Measurements from ENCODE around the gene FGD3. TPM values are rescaled to one million over a fixed set of nuclear protein-coding genes. Genes with fewer than 3 reads are reported as not detected.

Gene FGD3
- total RNA-seq, 2 donors from 2014 or later: 70.6 to 80.2 TPM

DNA sequence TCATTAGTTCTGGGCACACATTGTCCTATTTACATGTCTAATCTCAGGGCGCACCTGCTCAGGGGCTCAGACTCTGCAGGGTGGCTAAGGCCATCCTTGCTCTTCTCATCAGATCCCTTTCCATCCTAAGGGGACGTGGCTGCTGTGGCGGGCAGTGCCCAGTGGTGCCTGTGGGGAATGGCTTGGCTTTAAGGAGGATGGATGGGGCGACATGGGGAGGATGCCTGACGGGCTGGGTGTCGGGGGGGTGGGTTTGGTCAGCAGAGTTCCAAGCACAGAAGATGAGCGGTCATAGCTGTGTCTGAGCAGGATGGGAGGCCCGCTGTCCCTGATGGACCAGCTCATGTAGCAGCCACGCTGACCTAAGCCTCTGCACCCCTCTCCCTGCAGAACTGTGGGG lies 70.3 kb downstream of the FGD3 start:
- no peak for ATAC-seq (replicated peaks)
- Mint-ChIP-seq H3K27ac (no peak overlapping the region), H3K4me3 (no peak overlapping the region), H3K27me3 (no peaks in the 10 kb centered on the region), H3K9me3 (no peaks in the 10 kb centered on the region), H3K4me1 (peaks cover 6% of the 10 kb centered on the region), H3K36me3 (ENCODE audit: low read depth) (peaks cover 90% of the 10 kb centered on the region)

DNA sequence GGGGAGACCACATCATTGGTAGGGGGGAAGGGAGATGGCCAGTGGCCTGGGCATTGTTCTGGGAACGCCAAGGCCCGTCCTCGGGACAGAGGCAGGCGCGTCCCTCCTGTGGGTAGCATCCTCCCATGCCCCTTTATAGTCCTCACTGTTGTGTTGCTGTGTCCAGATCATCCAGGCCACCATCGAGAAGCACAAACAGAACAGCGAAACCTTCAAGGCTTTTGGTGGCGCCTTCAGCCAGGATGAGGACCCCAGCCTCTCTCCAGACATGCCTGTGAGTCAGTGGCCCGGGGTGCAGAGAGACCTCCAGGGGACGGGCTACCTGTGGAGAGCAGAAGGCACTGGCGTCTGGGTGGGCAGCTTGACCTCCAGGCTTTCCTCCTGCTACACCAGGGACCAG lies 72.8 kb downstream of the FGD3 start:
- H3K4me3 Mint-ChIP-seq: no peak overlapping the region
- H3K27ac Mint-ChIP-seq: peak overlapping the region; percentile 22
- H3K27me3 Mint-ChIP-seq: no peaks in the 10 kb centered on the region
- H3K9me3 Mint-ChIP-seq: no peaks in the 10 kb centered on the region
- ATAC-seq (replicated peaks): no peak
- peaks cover 89% of the 10 kb centered on the region for H3K36me3 Mint-ChIP-seq (ENCODE audit: low read depth)
- H3K4me1 Mint-ChIP-seq: peaks cover 12% of the 10 kb centered on the region

GRCh38 chr9:93020771-93021670 lies 73.7 kb downstream of the FGD3 start:
- H3K27me3 Mint-ChIP-seq: no peaks in the 10 kb centered on the region
- peaks cover 85% of the 10 kb centered on the region for H3K36me3 Mint-ChIP-seq (ENCODE audit: low read depth)
- H3K9me3 Mint-ChIP-seq: no peaks in the 10 kb centered on the region
- peak; percentile 91 for ATAC-seq (replicated peaks)
- peak overlapping the region; percentile 66 for H3K27ac Mint-ChIP-seq
- H3K4me1 Mint-ChIP-seq: peaks cover 16% of the 10 kb centered on the region
- H3K4me3 Mint-ChIP-seq: no peak overlapping the region

- no peak for ATAC-seq (replicated peaks)
- H3K36me3 Mint-ChIP-seq (ENCODE audit: low read depth): peaks cover 77% of the 10 kb centered on the region
- no peak overlapping the region for H3K4me3 Mint-ChIP-seq
- H3K9me3 Mint-ChIP-seq: no peaks in the 10 kb centered on the region
- no peaks in the 10 kb centered on the region for H3K27me3 Mint-ChIP-seq
- H3K27ac Mint-ChIP-seq: peak overlapping the region; percentile 66
- peaks cover 16% of the 10 kb centered on the region for H3K4me1 Mint-ChIP-seq
Observed at GRCh38 chr9:93022066-93022465, 74.7 kb downstream of the FGD3 start.

DNA sequence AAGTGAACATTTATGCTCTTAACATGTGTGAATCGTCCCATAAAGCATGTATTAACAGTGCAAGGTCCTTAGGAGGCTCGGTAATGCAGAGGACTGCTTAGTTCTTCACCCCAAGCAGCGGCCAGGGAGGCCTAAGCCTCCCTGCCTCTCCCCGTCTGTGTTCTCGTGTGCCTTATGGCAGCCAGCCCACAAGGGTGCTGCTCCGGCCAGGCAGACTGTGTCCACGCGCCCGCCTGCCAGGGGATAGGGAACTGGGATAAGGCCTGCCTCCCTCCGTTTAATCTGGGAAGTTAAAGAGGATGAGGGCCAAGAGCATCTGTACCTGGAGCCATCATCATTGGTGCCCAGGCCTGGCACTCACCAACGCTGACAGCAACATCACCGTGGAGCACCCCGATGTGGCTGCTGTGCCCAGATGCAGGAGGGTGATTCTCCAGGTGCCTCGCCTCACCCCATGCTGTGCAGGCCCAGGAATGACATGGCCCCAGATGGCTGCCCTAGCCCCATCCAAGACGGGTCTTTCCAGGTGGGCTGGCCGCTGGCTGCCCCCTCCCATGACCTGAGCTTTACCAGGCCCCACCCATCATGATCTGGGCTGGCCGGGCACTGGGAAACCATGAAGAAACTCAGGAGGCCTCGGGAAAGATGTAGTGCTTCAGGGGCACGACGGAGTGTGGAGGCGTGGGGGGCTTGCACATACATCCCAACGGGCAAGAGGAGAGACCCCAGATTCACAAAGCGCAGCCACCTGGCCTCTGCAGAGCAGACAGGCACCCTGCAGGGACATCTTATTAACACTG lies 75.6 kb downstream of the FGD3 start:
- H3K36me3 Mint-ChIP-seq (ENCODE audit: low read depth): peaks cover 77% of the 10 kb centered on the region
- ATAC-seq (replicated peaks): no peak
- H3K27me3 Mint-ChIP-seq: no peaks in the 10 kb centered on the region
- H3K4me3 Mint-ChIP-seq: no peak overlapping the region
- H3K27ac Mint-ChIP-seq: peak overlapping the region; percentile 66
- H3K4me1 Mint-ChIP-seq: peaks cover 23% of the 10 kb centered on the region
- H3K9me3 Mint-ChIP-seq: no peaks in the 10 kb centered on the region

- H3K27ac Mint-ChIP-seq: no peak overlapping the region
- no peak overlapping the region for H3K4me3 Mint-ChIP-seq
- no peaks in the 10 kb centered on the region for H3K27me3 Mint-ChIP-seq
- no peak for ATAC-seq (replicated peaks)
- H3K4me1 Mint-ChIP-seq: peaks cover 27% of the 10 kb centered on the region
- H3K36me3 Mint-ChIP-seq (ENCODE audit: low read depth): peaks cover 77% of the 10 kb centered on the region
- no peaks in the 10 kb centered on the region for H3K9me3 Mint-ChIP-seq
Observed at GRCh38 chr9:93023521-93023815, 76.1 kb downstream of the FGD3 start.

DNA sequence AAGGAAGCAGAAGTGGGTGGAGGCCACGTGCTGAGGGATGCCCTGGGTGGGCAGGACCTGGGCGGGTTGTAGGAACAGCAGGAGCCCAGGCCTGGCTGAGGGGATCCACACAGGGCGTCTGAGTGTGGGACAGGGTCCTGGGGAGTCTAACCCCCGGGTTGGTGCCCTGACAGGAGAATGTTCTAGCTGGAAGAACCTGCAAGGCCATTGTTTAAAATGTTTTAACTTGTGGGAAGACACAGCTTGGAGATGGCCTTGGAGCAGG lies 77.3 kb downstream of the FGD3 start:
- peaks cover 73% of the 10 kb centered on the region for H3K36me3 Mint-ChIP-seq (ENCODE audit: low read depth)
- no peaks in the 10 kb centered on the region for H3K9me3 Mint-ChIP-seq
- H3K27me3 Mint-ChIP-seq: no peaks in the 10 kb centered on the region
- no peak for ATAC-seq (replicated peaks)
- H3K27ac Mint-ChIP-seq: peak overlapping the region; percentile 92
- H3K4me3 Mint-ChIP-seq: peak overlapping the region; percentile 27
- H3K4me1 Mint-ChIP-seq: peaks cover 26% of the 10 kb centered on the region

GRCh38 chr9:93024986-93025630 lies 77.8 kb downstream of the FGD3 start:
- Mint-ChIP-seq H3K9me3 (no peaks in the 10 kb centered on the region), H3K4me1 (peaks cover 28% of the 10 kb centered on the region), H3K4me3 (no peak overlapping the region), H3K36me3 (ENCODE audit: low read depth) (peaks cover 76% of the 10 kb centered on the region), H3K27ac (peak overlapping the region; percentile 92), H3K27me3 (no peaks in the 10 kb centered on the region)
- ATAC-seq (replicated peaks): no peak

GRCh38 chr9:93025736-93026135 lies 78.4 kb downstream of the FGD3 start:
- no peaks in the 10 kb centered on the region for H3K27me3 Mint-ChIP-seq
- peaks cover 31% of the 10 kb centered on the region for H3K4me1 Mint-ChIP-seq
- no peaks in the 10 kb centered on the region for H3K9me3 Mint-ChIP-seq
- peaks cover 81% of the 10 kb centered on the region for H3K36me3 Mint-ChIP-seq (ENCODE audit: low read depth)
- no peak overlapping the region for H3K4me3 Mint-ChIP-seq
- H3K27ac Mint-ChIP-seq: no peak overlapping the region
- ATAC-seq (replicated peaks): no peak

- no peaks in the 10 kb centered on the region for H3K27me3 Mint-ChIP-seq
- H3K36me3 Mint-ChIP-seq (ENCODE audit: low read depth): peaks cover 81% of the 10 kb centered on the region
- no peak for ATAC-seq (replicated peaks)
- H3K9me3 Mint-ChIP-seq: no peaks in the 10 kb centered on the region
- H3K4me3 Mint-ChIP-seq: no peak overlapping the region
- peak overlapping the region; percentile 97 for H3K27ac Mint-ChIP-seq
- H3K4me1 Mint-ChIP-seq: peaks cover 35% of the 10 kb centered on the region
Observed at GRCh38 chr9:93026640-93027039, 79.3 kb downstream of the FGD3 start.

DNA sequence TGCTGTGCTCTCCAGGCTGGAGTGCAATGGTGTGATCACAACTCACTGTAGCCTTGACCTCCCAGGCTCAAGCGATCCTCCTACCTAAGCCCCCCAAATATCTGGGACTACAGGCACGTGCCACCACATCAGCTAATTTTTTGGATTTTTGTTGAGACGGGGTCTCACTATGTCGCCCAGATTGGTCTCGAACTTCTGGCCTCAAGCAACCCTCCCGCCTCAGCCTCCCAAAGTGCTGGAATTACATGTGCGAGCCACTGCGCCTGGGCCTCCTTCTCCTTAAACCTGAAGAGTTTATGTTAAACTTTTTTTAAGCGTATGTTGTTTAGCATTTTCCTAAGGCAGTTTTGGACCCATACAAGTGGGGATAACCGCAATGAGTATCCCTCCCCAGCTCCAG lies 80.4 kb downstream of the FGD3 start:
- Mint-ChIP-seq H3K27me3 (no peaks in the 10 kb centered on the region), H3K4me3 (peak overlapping the region; percentile 77), H3K27ac (peak overlapping the region; percentile 97), H3K9me3 (no peaks in the 10 kb centered on the region), H3K36me3 (ENCODE audit: low read depth) (peaks cover 81% of the 10 kb centered on the region), H3K4me1 (peaks cover 35% of the 10 kb centered on the region)
- ATAC-seq (replicated peaks): no peak

DNA sequence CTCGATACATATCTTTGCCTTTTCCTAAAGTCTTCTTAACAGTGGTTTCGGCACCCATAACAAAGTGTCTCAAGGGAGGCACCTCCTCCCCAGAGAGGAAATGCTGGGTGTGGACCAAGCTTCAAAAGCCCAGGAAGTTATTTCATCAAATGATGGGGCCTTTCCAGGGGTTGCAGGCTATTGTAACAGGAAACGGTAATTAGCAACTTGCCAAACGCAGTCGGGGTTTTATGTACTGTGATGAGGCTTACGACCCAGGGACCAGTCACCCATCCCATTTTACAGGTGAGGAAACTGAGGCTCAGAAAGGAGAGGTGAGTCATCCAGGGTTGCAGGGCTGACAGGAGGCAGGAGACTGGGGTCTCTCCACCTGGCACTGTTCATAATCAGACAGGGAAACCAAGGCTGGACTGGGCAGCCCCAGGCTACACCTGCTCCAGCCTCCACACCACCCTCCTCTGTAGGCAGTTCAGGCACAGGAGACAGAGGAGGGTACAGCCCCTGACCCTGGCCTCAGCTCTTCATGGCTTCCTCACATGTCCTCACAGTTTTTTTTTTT lies 81.2 kb downstream of the FGD3 start:
- peak; percentile 85 for ATAC-seq (replicated peaks)
- peaks cover 35% of the 10 kb centered on the region for H3K4me1 Mint-ChIP-seq

GRCh38 chr9:93030642-93031628 lies 83.6 kb downstream of the FGD3 start:
- no peak for ATAC-seq (replicated peaks)
- H3K4me1 Mint-ChIP-seq: peaks cover 25% of the 10 kb centered on the region
- H3K36me3 Mint-ChIP-seq (ENCODE audit: low read depth): peaks cover 78% of the 10 kb centered on the region
- H3K27me3 Mint-ChIP-seq: no peaks in the 10 kb centered on the region
- no peak overlapping the region for H3K4me3 Mint-ChIP-seq
- peak overlapping the region; percentile 35 for H3K27ac Mint-ChIP-seq
- no peaks in the 10 kb centered on the region for H3K9me3 Mint-ChIP-seq

More for the DNA sequence above, 81.2 kb downstream of the FGD3 start:
- Mint-ChIP-seq H3K36me3 (ENCODE audit: low read depth) (peaks cover 81% of the 10 kb centered on the region), H3K4me3 (peak overlapping the region; percentile 77), H3K27ac (peak overlapping the region; percentile 97), H3K9me3 (no peaks in the 10 kb centered on the region), H3K27me3 (no peaks in the 10 kb centered on the region)
